AG09319 (cell line): ENCODE data around the gene ADGRG7.
A peak's percentile ranks its signal among the peaks of the same experiment; 100 is the strongest.

Source experiments
- DNase-seq: peaks from one replicate; pipeline ENCODE4 v3.0.0-alpha.2; 2010; ENCODE audit warnings: low read depth; ENCODE audit errors: extremely low read depth
- TF ChIP-seq, protein P1 (sequence below): IDR thresholded peaks from 2 replicates; pipeline ENCODE4 v1.5.1; 2011; ENCODE audit warnings: low read depth, mild to moderate bottlenecking, inconsistent platforms, low read length, moderate library complexity

The ADGRG7 gene, protein sequence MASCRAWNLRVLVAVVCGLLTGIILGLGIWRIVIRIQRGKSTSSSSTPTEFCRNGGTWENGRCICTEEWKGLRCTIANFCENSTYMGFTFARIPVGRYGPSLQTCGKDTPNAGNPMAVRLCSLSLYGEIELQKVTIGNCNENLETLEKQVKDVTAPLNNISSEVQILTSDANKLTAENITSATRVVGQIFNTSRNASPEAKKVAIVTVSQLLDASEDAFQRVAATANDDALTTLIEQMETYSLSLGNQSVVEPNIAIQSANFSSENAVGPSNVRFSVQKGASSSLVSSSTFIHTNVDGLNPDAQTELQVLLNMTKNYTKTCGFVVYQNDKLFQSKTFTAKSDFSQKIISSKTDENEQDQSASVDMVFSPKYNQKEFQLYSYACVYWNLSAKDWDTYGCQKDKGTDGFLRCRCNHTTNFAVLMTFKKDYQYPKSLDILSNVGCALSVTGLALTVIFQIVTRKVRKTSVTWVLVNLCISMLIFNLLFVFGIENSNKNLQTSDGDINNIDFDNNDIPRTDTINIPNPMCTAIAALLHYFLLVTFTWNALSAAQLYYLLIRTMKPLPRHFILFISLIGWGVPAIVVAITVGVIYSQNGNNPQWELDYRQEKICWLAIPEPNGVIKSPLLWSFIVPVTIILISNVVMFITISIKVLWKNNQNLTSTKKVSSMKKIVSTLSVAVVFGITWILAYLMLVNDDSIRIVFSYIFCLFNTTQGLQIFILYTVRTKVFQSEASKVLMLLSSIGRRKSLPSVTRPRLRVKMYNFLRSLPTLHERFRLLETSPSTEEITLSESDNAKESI

DNA sequence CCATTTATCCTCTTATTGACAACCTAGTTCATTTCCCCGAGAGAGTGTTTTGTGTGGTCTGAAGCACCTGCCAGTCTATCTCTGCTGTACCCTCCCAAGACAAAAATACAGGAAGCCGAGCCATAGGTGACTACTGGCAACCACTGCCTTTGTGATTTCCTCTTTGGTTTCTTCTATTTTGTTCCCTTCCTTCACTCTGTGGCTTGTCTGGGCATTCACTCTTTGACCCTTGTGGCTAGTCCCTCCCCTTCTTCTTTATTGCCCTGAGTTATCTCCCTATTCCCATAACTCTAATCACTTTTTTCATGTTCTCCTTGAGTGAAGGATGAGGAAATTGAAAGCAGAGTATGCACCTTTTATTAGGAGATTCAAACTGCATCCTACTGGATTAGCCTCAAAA is at the start of gene ADGRG7:
ADGRG7 (plus strand) TSS at position 297 of the 400 bp plus-strand sequence. CDS start 256 bp downstream, outside the sequence.
- DNase-seq: no peak
- TF ChIP-seq, protein P1, sequence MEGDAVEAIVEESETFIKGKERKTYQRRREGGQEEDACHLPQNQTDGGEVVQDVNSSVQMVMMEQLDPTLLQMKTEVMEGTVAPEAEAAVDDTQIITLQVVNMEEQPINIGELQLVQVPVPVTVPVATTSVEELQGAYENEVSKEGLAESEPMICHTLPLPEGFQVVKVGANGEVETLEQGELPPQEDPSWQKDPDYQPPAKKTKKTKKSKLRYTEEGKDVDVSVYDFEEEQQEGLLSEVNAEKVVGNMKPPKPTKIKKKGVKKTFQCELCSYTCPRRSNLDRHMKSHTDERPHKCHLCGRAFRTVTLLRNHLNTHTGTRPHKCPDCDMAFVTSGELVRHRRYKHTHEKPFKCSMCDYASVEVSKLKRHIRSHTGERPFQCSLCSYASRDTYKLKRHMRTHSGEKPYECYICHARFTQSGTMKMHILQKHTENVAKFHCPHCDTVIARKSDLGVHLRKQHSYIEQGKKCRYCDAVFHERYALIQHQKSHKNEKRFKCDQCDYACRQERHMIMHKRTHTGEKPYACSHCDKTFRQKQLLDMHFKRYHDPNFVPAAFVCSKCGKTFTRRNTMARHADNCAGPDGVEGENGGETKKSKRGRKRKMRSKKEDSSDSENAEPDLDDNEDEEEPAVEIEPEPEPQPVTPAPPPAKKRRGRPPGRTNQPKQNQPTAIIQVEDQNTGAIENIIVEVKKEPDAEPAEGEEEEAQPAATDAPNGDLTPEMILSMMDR: no peak

DNA sequence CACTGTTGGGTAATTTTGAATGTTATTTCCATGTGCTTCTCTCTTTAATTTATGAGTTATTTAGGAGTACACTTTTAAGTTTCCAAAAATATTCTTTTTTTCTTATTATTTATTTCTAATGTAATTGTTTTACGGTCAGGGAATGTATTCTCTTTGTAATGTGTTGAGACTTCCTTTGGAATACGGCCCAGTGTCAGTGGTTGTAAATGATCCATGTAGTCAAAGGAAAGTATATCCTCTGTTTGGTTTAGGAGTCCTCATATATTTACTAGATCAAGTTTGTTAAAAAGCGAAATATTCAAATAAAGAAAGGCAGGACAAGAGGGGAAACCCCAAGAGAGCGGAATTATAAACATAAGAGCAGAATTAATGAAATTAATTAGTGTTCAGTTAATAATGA is 49.0 kb upstream of the ADGRG7 start:
- no peak for DNase-seq
- TF ChIP-seq, protein P1: no peak

DNA sequence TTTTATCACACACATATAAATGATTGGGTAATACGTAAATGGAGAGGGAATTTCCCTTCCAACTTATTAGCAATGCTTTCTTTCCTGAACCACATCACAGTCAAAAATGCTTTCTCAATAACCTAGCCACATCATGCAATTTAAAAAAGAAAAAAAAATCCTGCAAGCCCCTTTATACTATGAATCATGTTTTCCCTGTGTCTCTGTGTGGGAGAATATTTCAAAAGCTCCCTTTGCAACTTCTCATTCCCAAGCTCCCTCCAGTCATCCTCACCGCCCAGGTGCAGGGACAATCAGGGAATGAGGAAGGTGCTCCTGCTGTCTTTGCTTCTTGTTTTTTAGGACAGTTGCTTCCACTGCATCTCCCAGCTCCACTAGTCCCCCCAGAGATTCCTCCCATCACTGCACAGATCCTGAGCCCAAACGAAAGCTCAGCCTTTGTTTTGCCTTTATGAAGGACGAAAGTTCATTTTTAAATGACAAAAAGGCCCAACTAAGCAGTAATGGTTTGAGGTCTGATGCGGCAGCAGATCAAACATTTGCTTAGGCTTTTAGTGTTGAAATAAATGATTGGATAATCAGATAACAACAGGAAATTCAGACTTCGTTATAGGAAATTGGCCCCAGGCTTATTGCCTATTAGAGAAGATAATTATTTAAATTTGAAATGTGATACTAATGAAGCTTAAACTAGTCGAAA is 47.8 kb upstream of the ADGRG7 start:
- peak; percentile 49 for DNase-seq

DNA sequence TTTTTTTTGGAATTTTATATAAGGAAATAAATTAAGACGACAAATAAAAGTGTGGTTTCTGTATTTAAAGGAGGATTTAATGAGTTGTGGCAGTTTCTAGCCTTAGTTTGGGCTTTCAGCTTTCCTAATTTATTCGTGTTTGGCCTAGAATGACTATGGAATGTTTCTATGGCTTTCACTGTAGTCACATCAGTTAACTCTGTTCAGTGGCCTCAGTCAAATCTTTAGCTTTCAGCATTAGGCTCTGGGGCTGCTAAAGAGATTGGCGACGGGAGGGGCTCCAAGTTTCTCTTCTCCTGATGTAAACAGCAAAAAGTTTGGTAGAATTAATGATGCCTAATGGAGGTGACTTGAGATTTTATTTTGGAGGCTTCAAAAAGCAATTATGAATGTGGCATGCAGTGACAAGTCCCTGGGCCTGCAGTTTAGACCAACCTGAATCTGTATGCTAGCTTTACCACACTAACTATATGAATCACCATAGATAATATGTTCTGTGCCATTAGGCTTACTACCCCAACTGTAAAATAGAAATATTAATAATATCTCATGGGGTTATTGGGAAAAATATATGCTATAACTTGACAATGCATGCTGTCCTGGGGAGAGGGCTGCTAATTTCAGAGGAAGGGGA is 47.1 kb upstream of the ADGRG7 start:
- no peak for DNase-seq
- TF ChIP-seq, protein P1: no peak

More for the DNA sequence above, 47.8 kb upstream of the ADGRG7 start:
- TF ChIP-seq, protein P1: no peak

DNA sequence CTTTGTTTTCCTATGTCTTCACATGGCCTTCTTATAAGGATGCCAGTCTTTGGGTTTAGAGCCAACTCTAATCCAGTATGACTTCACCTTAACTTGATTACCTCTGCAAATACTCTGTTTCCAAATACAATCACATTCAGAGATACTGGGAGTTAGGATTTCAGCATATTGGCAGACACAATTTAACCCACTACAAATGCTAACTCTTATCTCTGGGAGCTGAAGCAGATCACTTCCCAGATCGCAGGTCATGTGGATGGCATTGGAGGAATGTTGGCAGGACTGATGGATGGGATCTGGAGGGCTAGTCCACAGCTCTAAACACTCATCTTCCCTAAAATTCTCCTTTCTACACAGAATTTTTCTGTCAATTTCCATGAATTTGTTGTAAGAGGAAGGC is 46.2 kb upstream of the ADGRG7 start:
- DNase-seq: no peak

DNA sequence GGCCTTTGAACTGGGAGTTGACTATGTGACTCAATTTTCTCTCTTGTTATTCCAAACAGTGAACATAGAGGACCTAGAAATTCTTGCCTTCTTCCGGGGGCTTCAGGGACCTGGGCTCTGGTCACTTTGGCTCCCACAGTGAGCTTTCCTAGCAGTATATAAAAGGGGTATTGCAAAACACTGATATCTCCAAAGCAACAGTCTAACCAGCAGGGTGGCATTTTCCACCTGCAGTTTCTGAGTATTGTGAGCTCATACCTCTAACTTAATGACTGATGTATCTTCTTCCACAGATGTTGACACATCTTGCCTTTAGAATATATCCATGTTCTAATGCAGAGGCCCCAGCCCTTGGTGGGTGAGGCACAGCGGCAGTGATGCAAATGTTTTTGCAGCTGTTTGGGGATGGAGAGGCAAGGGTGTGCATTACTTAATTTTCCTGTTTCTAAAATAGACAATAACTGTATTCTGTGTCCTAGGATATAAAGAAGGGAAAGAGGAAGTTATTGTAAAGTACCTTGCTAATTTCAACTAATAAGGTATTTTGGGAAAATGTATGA is 45.7 kb upstream of the ADGRG7 start:
- DNase-seq: no peak
- TF ChIP-seq, protein P1: no peak

More for the DNA sequence above, 46.2 kb upstream of the ADGRG7 start:
- TF ChIP-seq, protein P1: no peak
